ENCODE measurements around the gene CTNS.

The CTNS gene

GRCh38 chr17:3659541-3660111 is 23.1 kb downstream of the CTNS start:
- no peak for DNase-seq

- DNase-seq = no peak
These were observed 23.8 kb downstream of the CTNS start for GRCh38 chr17:3660311-3660891.

GRCh38 chr17:3663102-3664011 is 26.8 kb downstream of the CTNS start:
- DNase-seq = no peak

GRCh38 chr17:3665834-3666233 is 29.3 kb downstream of the CTNS start:
- no peak for DNase-seq

- no peak for DNase-seq
These were observed 30.0 kb downstream of the CTNS start for GRCh38 chr17:3666516-3666915.

- no peak for DNase-seq
These were observed 31.1 kb downstream of the CTNS start for GRCh38 chr17:3667366-3668278.

GRCh38 chr17:3668279-3669084 is 31.9 kb downstream of the CTNS start, which contains the start of the genes EMC6 and TAX1BP3:
Gene EMC6, plus strand, starts transcription at chr17:3668812. Its CDS starts 335 bp downstream, at chr17:3669147.
Gene TAX1BP3, minus strand, starts transcription at chr17:3668578. Its CDS starts 52 bp downstream, at chr17:3668526.
- peak; percentile 96 for DNase-seq

- DNase-seq = no peak
These were observed 32.5 kb downstream of the CTNS start for GRCh38 chr17:3669085-3669347.

- no peak for DNase-seq
These were observed 33.0 kb downstream of the CTNS start for GRCh38 chr17:3669548-3669947.

- DNase-seq = no peak
These were observed 36.0 kb downstream of the CTNS start for GRCh38 chr17:3672571-3672970.

- DNase-seq = no peak
These were observed 39.3 kb downstream of the CTNS start for GRCh38 chr17:3675886-3676285.

GRCh38 chr17:3678095-3678820 is 41.7 kb downstream of the CTNS start:
- DNase-seq = no peak

GRCh38 chr17:3678821-3679530 is 42.4 kb downstream of the CTNS start:
- no peak for DNase-seq

GRCh38 chr17:3679531-3680126 is 43.1 kb downstream of the CTNS start:
- no peak for DNase-seq

GRCh38 chr17:3681057-3681456 is 44.5 kb downstream of the CTNS start:
- DNase-seq = no peak

- no peak for DNase-seq
These were observed 45.0 kb downstream of the CTNS start for GRCh38 chr17:3681565-3681964.

- no peak for DNase-seq
These were observed 45.5 kb downstream of the CTNS start for GRCh38 chr17:3682033-3682432.

GRCh38 chr17:3683054-3683511 is 46.5 kb downstream of the CTNS start:
- DNase-seq = peak; percentile 55

- DNase-seq = no peak
These were observed 48.6 kb downstream of the CTNS start for GRCh38 chr17:3685174-3685573.

GRCh38 chr17:3688027-3688553 is 51.5 kb downstream of the CTNS start:
- DNase-seq = no peak
